ENCODE data around the gene TMOD2.
A peak's percentile ranks its signal among the peaks of the same experiment; 100 is the strongest.

The TMOD2 gene

GRCh38 chr15:51825698-51826097 lies 74.3 kb downstream of the TMOD2 start:
- DNase-seq (ENCODE audit: low spot score): no peak

- no peak for DNase-seq (ENCODE audit: low spot score)
Observed at GRCh38 chr15:51828621-51829375, 77.4 kb downstream of the TMOD2 start.

- DNase-seq (ENCODE audit: low spot score): peak; percentile 85
Observed at GRCh38 chr15:51829376-51830275, 78.2 kb downstream of the TMOD2 start, which contains the start of gene TMOD3. Gene TMOD3 (plus strand): TSS chr15:51829653. CDS start chr15:51862885, 33,232 bp downstream.

- peak; percentile 5 for DNase-seq (ENCODE audit: low spot score)
Observed at GRCh38 chr15:51830276-51830806, 78.9 kb downstream of the TMOD2 start.

- no peak for DNase-seq (ENCODE audit: low spot score)
Observed at GRCh38 chr15:51833772-51834171, 82.4 kb downstream of the TMOD2 start.

GRCh38 chr15:51837792-51838251 lies 86.4 kb downstream of the TMOD2 start:
- DNase-seq (ENCODE audit: low spot score): peak; percentile 6

- DNase-seq (ENCODE audit: low spot score): no peak
Observed at GRCh38 chr15:51838270-51838669, 86.9 kb downstream of the TMOD2 start.

GRCh38 chr15:51840692-51841091 lies 89.3 kb downstream of the TMOD2 start:
- no peak for DNase-seq (ENCODE audit: low spot score)

- no peak for DNase-seq (ENCODE audit: low spot score)
Observed at GRCh38 chr15:51841406-51842040, 90.1 kb downstream of the TMOD2 start.

GRCh38 chr15:51842265-51842664 lies 90.9 kb downstream of the TMOD2 start:
- no peak for DNase-seq (ENCODE audit: low spot score)

GRCh38 chr15:51842852-51843737 lies 91.7 kb downstream of the TMOD2 start:
- DNase-seq (ENCODE audit: low spot score): no peak

- DNase-seq (ENCODE audit: low spot score): no peak
Observed at GRCh38 chr15:51844747-51845426, 93.5 kb downstream of the TMOD2 start.

- DNase-seq (ENCODE audit: low spot score): no peak
Observed at GRCh38 chr15:51846066-51846462, 94.7 kb downstream of the TMOD2 start.

- DNase-seq (ENCODE audit: low spot score): no peak
Observed at GRCh38 chr15:51846463-51847230, 95.2 kb downstream of the TMOD2 start.

GRCh38 chr15:51848811-51849210 lies 97.4 kb downstream of the TMOD2 start:
- DNase-seq (ENCODE audit: low spot score): no peak

GRCh38 chr15:51849860-51850259 lies 98.5 kb downstream of the TMOD2 start:
- DNase-seq (ENCODE audit: low spot score): no peak

- no peak for DNase-seq (ENCODE audit: low spot score)
Observed at GRCh38 chr15:51853998-51854397, 102.6 kb downstream of the TMOD2 start.

GRCh38 chr15:51855612-51856011 lies 104.2 kb downstream of the TMOD2 start:
- DNase-seq (ENCODE audit: low spot score): no peak

GRCh38 chr15:51856714-51857380 lies 105.5 kb downstream of the TMOD2 start:
- DNase-seq (ENCODE audit: low spot score): no peak
